ENCODE results near the gene NRM. TPM values are rescaled to one million over a fixed set of nuclear protein-coding genes. Genes with fewer than 3 reads are reported as not detected.
A peak's percentile ranks its signal among the peaks of the same experiment; 100 is the strongest.

NRM gene, protein sequence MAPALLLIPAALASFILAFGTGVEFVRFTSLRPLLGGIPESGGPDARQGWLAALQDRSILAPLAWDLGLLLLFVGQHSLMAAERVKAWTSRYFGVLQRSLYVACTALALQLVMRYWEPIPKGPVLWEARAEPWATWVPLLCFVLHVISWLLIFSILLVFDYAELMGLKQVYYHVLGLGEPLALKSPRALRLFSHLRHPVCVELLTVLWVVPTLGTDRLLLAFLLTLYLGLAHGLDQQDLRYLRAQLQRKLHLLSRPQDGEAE
- polyA plus RNA-seq (2013) = 55.7 and 59.4 TPM in 2 replicates

GRCh38 chr6:30690403-30691207 is at the start of gene NRM:
TSS of gene NRM (minus strand) at chr6:30690984. CDS start at chr6:30690974, 10 bp downstream.
- peak within 1 kb of the TSS; percentile 86 for H4K8ac ChIP-seq (ENCODE audit: low read depth, low read length)
- no peaks in the 10 kb centered on the region for H3K27me3 ChIP-seq (ENCODE audit: insufficient read depth, low read length)
- peak within 1 kb of the TSS; percentile 80 for H4K12ac ChIP-seq (ENCODE audit: low read depth, low read length)
- H4K91ac ChIP-seq (ENCODE audit: low read depth, low read length) = peak within 1 kb of the TSS; percentile 85
- H3K14ac ChIP-seq (ENCODE audit: low read length) = peak within 1 kb of the TSS; percentile 91
- no peak within 1 kb of the TSS for H2AK5ac ChIP-seq (ENCODE audit: low read length)
- peak within 1 kb of the TSS; percentile 83 for H2BK5ac ChIP-seq (ENCODE audit: low read depth, low read length, poor library complexity)
- H3K36me3 ChIP-seq (ENCODE audit: control insufficient read depth in 1 of 2, insufficient read depth in 2 of 2, low read length in 2 of 2) = peaks cover 2 to 5% of the 10 kb centered on the region in 2 experiments
- peaks cover 20 to 21% of the 10 kb centered on the region in 2 experiments for H3K4me1 ChIP-seq (ENCODE audit: control insufficient read depth in 1 of 2, insufficient read depth in 2 of 2, low read length in 2 of 2)
- peak within 1 kb of the TSS; percentile 75 for H2BK120ac ChIP-seq (ENCODE audit: insufficient read depth, low read length, poor library complexity)
- peak within 1 kb of the TSS; percentile 49 for H3K4ac ChIP-seq (ENCODE audit: low read depth, low read length)
- peak within 1 kb of the TSS; percentile 74 for H3K4me2 ChIP-seq (ENCODE audit: low read length)
- H3K9ac ChIP-seq (ENCODE audit: low read length) = peak within 1 kb of the TSS; percentile 50
- H3K79me1 ChIP-seq (ENCODE audit: low read length) = peaks cover 22% of the 10 kb centered on the region
- H2BK12ac ChIP-seq (ENCODE audit: low read length) = peak within 1 kb of the TSS; percentile 75
- peaks cover 1% of the 10 kb centered on the region for H3K9me3 ChIP-seq (ENCODE audit: insufficient read depth, low read depth, low read length)
- peak within 1 kb of the TSS; percentile 81 for H3K4me3 ChIP-seq (ENCODE audit: low read depth, low read length)
- H2AFZ ChIP-seq (ENCODE audit: insufficient read depth, low read length, poor library complexity) = peak within 1 kb of the TSS; percentile 94
- WGBS (ENCODE audit: extremely low coverage, insufficient coverage, insufficient read length) = no CpG with 5 or more reads among the region's 40 CpGs
- H3K18ac ChIP-seq (ENCODE audit: low read length) = peak within 1 kb of the TSS; percentile 96
- peaks cover 15% of the 10 kb centered on the region for H3K79me2 ChIP-seq (ENCODE audit: control insufficient read depth, insufficient read depth, low read length, poor library complexity)
- peak within 1 kb of the TSS; percentile 77 for H3K27ac ChIP-seq (ENCODE audit: low read depth, low read length)
- no peak within 1 kb of the TSS for H3K23ac ChIP-seq (ENCODE audit: low read length)
- peak; percentile 88 to 92 for DNase-seq

GRCh38 chr6:30740540-30740870 is 49.7 kb upstream of the NRM start:
- Histone ChIP-seq H4K12ac (ENCODE audit: low read depth, low read length) (no peak overlapping the region), H3K79me2 (ENCODE audit: control insufficient read depth, insufficient read depth, low read length, poor library complexity) (peaks cover 20% of the 10 kb centered on the region), H2AK5ac (ENCODE audit: low read length) (no peak overlapping the region), H4K8ac (ENCODE audit: low read depth, low read length) (no peak overlapping the region), H3K4me3 (ENCODE audit: low read depth, low read length) (no peak overlapping the region), H3K79me1 (ENCODE audit: low read length) (peaks cover 35% of the 10 kb centered on the region), H3K9ac (ENCODE audit: low read length) (no peak overlapping the region), H3K4me2 (ENCODE audit: low read length) (no peak overlapping the region), H3K18ac (ENCODE audit: low read length) (no peak overlapping the region), H3K9me3 (ENCODE audit: insufficient read depth, low read depth, low read length) (no peaks in the 10 kb centered on the region), H3K14ac (ENCODE audit: low read length) (no peak overlapping the region), H4K91ac (ENCODE audit: low read depth, low read length) (no peak overlapping the region), H2BK120ac (ENCODE audit: insufficient read depth, low read length, poor library complexity) (no peak overlapping the region), H2AFZ (ENCODE audit: insufficient read depth, low read length, poor library complexity) (no peak overlapping the region), H3K4me1 (ENCODE audit: control insufficient read depth in 1 of 2, insufficient read depth in 2 of 2, low read length in 2 of 2) (peaks cover 11 to 16% of the 10 kb centered on the region in 2 experiments), H3K23ac (ENCODE audit: low read length) (no peak overlapping the region), H2BK5ac (ENCODE audit: low read depth, low read length, poor library complexity) (no peak overlapping the region), H2BK12ac (ENCODE audit: low read length) (peak overlapping the region; percentile 34), H3K27ac (ENCODE audit: low read depth, low read length) (no peak overlapping the region), H3K4ac (ENCODE audit: low read depth, low read length) (no peak overlapping the region), H3K27me3 (ENCODE audit: insufficient read depth, low read length) (no peaks in the 10 kb centered on the region), H3K36me3 (ENCODE audit: control insufficient read depth in 1 of 2, insufficient read depth in 2 of 2, low read length in 2 of 2) (peaks cover 34% of the 10 kb centered on the region in 2 experiments)
- no CpG with 5 or more reads among the region's 2 CpGs for WGBS (ENCODE audit: extremely low coverage, insufficient coverage, insufficient read length)
- DNase-seq = no peak

DNA sequence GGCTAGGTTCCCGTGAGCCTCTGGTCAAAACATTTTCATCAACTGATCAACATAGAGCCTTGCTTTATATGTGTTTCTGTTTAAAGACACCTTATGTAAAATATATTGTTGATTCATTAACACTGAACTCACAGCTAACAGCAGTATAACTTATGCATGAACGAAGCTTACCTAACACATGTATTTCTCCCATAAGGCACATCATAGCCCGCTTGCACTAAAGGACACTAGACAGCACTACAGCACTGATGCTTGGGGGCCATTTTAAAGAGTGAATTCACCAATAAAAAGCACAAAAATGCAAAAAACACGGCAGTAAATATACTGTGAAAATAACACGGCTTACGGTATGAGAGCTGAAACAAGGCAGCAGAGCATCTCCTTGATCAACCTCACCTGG is 47.7 kb upstream of the NRM start:
- no peak overlapping the region for H3K4me2 ChIP-seq (ENCODE audit: low read length)
- H2AFZ ChIP-seq (ENCODE audit: insufficient read depth, low read length, poor library complexity) = no peak overlapping the region
- H3K4ac ChIP-seq (ENCODE audit: low read depth, low read length) = no peak overlapping the region
- H2BK5ac ChIP-seq (ENCODE audit: low read depth, low read length, poor library complexity) = no peak overlapping the region
- no peak overlapping the region for H2AK5ac ChIP-seq (ENCODE audit: low read length)
- H3K79me1 ChIP-seq (ENCODE audit: low read length) = peaks cover 21% of the 10 kb centered on the region
- H3K18ac ChIP-seq (ENCODE audit: low read length) = no peak overlapping the region
- no peaks in the 10 kb centered on the region for H3K27me3 ChIP-seq (ENCODE audit: insufficient read depth, low read length)
- H2BK120ac ChIP-seq (ENCODE audit: insufficient read depth, low read length, poor library complexity) = no peak overlapping the region
- H3K4me3 ChIP-seq (ENCODE audit: low read depth, low read length) = no peak overlapping the region
- no peak for DNase-seq
- H4K8ac ChIP-seq (ENCODE audit: low read depth, low read length) = no peak overlapping the region
- no peak overlapping the region for H4K91ac ChIP-seq (ENCODE audit: low read depth, low read length)
- H3K4me1 ChIP-seq (ENCODE audit: control insufficient read depth in 1 of 2, insufficient read depth in 2 of 2, low read length in 2 of 2) = peaks cover 8 to 13% of the 10 kb centered on the region in 2 experiments
- no peak overlapping the region for H3K9ac ChIP-seq (ENCODE audit: low read length)
- peaks cover 40% of the 10 kb centered on the region in 2 experiments for H3K36me3 ChIP-seq (ENCODE audit: control insufficient read depth in 1 of 2, insufficient read depth in 2 of 2, low read length in 2 of 2)
- H3K23ac ChIP-seq (ENCODE audit: low read length) = no peak overlapping the region
- H3K27ac ChIP-seq (ENCODE audit: low read depth, low read length) = no peak overlapping the region
- peaks cover 13% of the 10 kb centered on the region for H3K79me2 ChIP-seq (ENCODE audit: control insufficient read depth, insufficient read depth, low read length, poor library complexity)
- H3K14ac ChIP-seq (ENCODE audit: low read length) = no peak overlapping the region
- no peak overlapping the region for H2BK12ac ChIP-seq (ENCODE audit: low read length)
- no peaks in the 10 kb centered on the region for H3K9me3 ChIP-seq (ENCODE audit: insufficient read depth, low read depth, low read length)
- H4K12ac ChIP-seq (ENCODE audit: low read depth, low read length) = no peak overlapping the region
- WGBS (ENCODE audit: extremely low coverage, insufficient coverage, insufficient read length) = no CpG with 5 or more reads among the region's 6 CpGs

DNA sequence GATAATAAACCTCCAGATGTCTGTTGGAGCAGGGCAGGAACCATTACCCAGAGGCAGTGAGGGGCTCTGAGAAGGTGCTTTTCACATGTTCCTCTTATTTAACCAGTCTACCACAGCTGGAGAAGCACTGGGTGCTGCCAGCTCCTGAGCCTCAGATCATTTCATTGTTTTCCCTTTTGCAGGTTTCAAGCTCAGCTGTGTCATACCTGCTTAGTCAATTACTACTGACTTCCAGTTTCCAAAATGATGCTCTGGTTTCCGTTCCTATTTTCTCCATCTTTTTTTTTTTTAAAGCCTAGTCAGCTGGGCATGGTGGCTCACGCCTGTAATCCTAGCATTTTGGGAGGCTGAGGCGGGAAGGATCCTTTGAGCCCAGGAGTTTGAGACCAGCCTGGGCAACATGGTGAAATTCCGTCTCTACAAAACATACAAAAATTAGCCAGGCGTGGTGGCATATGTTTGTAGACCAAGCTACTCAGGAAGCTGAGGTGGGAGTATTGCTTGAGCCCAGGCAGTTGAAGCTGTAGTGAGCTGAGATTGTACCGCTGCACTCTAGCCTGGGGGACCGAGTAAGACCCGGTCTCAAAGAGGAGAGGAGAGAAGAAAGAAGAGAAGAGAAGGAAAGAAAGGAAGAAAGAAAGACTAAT is 45.0 kb upstream of the NRM start:
- no peak overlapping the region for H3K4me2 ChIP-seq (ENCODE audit: low read length)
- H2BK12ac ChIP-seq (ENCODE audit: low read length) = no peak overlapping the region
- no peak overlapping the region for H3K14ac ChIP-seq (ENCODE audit: low read length)
- no peak overlapping the region for H4K12ac ChIP-seq (ENCODE audit: low read depth, low read length)
- no peak overlapping the region for H2BK120ac ChIP-seq (ENCODE audit: insufficient read depth, low read length, poor library complexity)
- H3K9me3 ChIP-seq (ENCODE audit: insufficient read depth, low read depth, low read length) = no peaks in the 10 kb centered on the region
- H3K36me3 ChIP-seq (ENCODE audit: control insufficient read depth in 1 of 2, insufficient read depth in 2 of 2, low read length in 2 of 2) = peaks cover 42 to 43% of the 10 kb centered on the region in 2 experiments
- no peak overlapping the region for H3K4ac ChIP-seq (ENCODE audit: low read depth, low read length)
- no peak overlapping the region for H2AK5ac ChIP-seq (ENCODE audit: low read length)
- no CpG with 5 or more reads among the region's 8 CpGs for WGBS (ENCODE audit: extremely low coverage, insufficient coverage, insufficient read length)
- H3K27me3 ChIP-seq (ENCODE audit: insufficient read depth, low read length) = no peaks in the 10 kb centered on the region
- H4K8ac ChIP-seq (ENCODE audit: low read depth, low read length) = no peak overlapping the region
- peaks cover 3% of the 10 kb centered on the region for H3K79me1 ChIP-seq (ENCODE audit: low read length)
- H4K91ac ChIP-seq (ENCODE audit: low read depth, low read length) = no peak overlapping the region
- no peak overlapping the region for H3K4me3 ChIP-seq (ENCODE audit: low read depth, low read length)
- no peak for DNase-seq
- no peak overlapping the region for H3K9ac ChIP-seq (ENCODE audit: low read length)
- peaks cover 3 to 5% of the 10 kb centered on the region in 2 experiments for H3K4me1 ChIP-seq (ENCODE audit: control insufficient read depth in 1 of 2, insufficient read depth in 2 of 2, low read length in 2 of 2)
- H3K79me2 ChIP-seq (ENCODE audit: control insufficient read depth, insufficient read depth, low read length, poor library complexity) = no peaks in the 10 kb centered on the region
- H2BK5ac ChIP-seq (ENCODE audit: low read depth, low read length, poor library complexity) = no peak overlapping the region
- no peak overlapping the region for H3K18ac ChIP-seq (ENCODE audit: low read length)
- H2AFZ ChIP-seq (ENCODE audit: insufficient read depth, low read length, poor library complexity) = no peak overlapping the region
- H3K23ac ChIP-seq (ENCODE audit: low read length) = no peak overlapping the region
- no peak overlapping the region for H3K27ac ChIP-seq (ENCODE audit: low read depth, low read length)

Data from trophoblast cell (in vitro differentiated cells and primary cell).